H1 (cell line): ENCODE results near the gene B9D1. TPM values are rescaled to one million over a fixed set of nuclear protein-coding genes. Genes with fewer than 3 reads are reported as not detected.

ENCODE experiments used
- CHD7 ChIP-seq: fragments of 300-600 bp; sonication (generic); IDR thresholded peaks from 2 replicates; pipeline ENCODE4 v1.7.1; 2012; ENCODE audit warnings: low read length, moderate library complexity, mild to moderate bottlenecking, inconsistent platforms; ENCODE audit not compliant: insufficient replicate concordance
- CTBP2 ChIP-seq: IDR thresholded peaks from 2 replicates; pipeline ENCODE4 v1.7.0; 2011; ENCODE audit warnings: borderline replicate concordance, mild to moderate bottlenecking, moderate library complexity, mixed read lengths, low read length; ENCODE audit not compliant: insufficient read depth, insufficient read length
- E2F6 ChIP-seq: IDR thresholded peaks from 2 replicates; pipeline ENCODE4 v1.6.1; 2012; ENCODE audit warnings: inconsistent platforms
- JUND ChIP-seq: IDR thresholded peaks from 2 replicates; pipeline ENCODE4 v1.6.1; 2011; ENCODE audit warnings: mild to moderate bottlenecking, improper control_type of control experiment, low read length
- MAFK ChIP-seq: IDR thresholded peaks from 2 replicates; pipeline ENCODE4 v1.6.1; 2012; ENCODE audit warnings: low read depth, mild to moderate bottlenecking, improper control_type of control experiment, low read length
- PHF8 ChIP-seq: fragments of 200-600 bp; sonication (generic); conservative IDR thresholded peaks from 2 replicates; pipeline ENCODE4 v1.7.1; 2012; ENCODE audit warnings: low read depth, mild to moderate bottlenecking, inconsistent platforms, low read length, moderate library complexity
- POLR2A ChIP-seq, 2 experiments: IDR thresholded peaks; 1 replicate in 1 of 2; 2 replicates in 1 of 2; pipeline ENCODE4 v1.6.1; 2011; ENCODE audit warnings: low read depth in 2 of 2, low read length in 2 of 2, mild to moderate bottlenecking in 2 of 2; ENCODE audit errors: control extremely low read depth in 1 of 2
- SP4 ChIP-seq: IDR thresholded peaks from 2 replicates; pipeline ENCODE4 v1.6.1; 2012; ENCODE audit warnings: low read length, inconsistent platforms
- YY1 ChIP-seq: IDR thresholded peaks from 2 replicates; pipeline ENCODE4 v1.6.1; 2011; ENCODE audit warnings: low read depth, mild to moderate bottlenecking, low read length
- polyA plus RNA-seq, 7 experiments: library from polyadenylated mRNA; depleted of rRNA in 3 of 7; stranded (reverse) in 5 of 7; unstranded in 2 of 7; fragments of >200 nt in 5 of 7; fragments of 200-250 nt in 2 of 7; gene quantifications; 1 replicate in 5 of 7; 2 replicates in 1 of 7; 4 replicates in 1 of 7; pipeline versions ENCODE4 v1.2.1 to v1.2.3, GENCODE V29; 2011 to 2013; ENCODE audit warnings: missing spikeins in 2 of 7, mixed read lengths in 2 of 7
- total RNA-seq: library from RNA; stranded (reverse); fragmentation: NEBNext Ultra II Directional; extraction: Animal tissue kit (Norgen Biotek cat#: 25700); gene quantifications from 2 replicates; pipeline ENCODE4 v1.2.1, GENCODE V29; 2021

B9D1 gene
- total and polyA plus RNA-seq, 2 of the 8 experiments (the other 6 are each of a cell fraction or from before 2014, with no cell fraction given) = 24.6 to 65.7 TPM

GRCh38 chr17:19378416-19379360 is 16.2 kb upstream of the B9D1 start, which contains the start of gene MAPK7 (continued):
- 0 out of 2 replicates have a peak, but pooled peaks have one; percentile 12 for TF ChIP-seq PHF8
- no peak for TF ChIP-seq YY1
- no peak for TF ChIP-seq E2F6
- TF ChIP-seq POLR2A (IDR thresholded peaks at IDR 0.05; ENCODE audit: control extremely low read depth in 1 of 2, low read depth in 2 of 2, low read length in 2 of 2) = no peak; a peak in 1 of 3 replicates
- no peak; the same call in 1 of the 2 replicates for TF ChIP-seq SP4
- TF ChIP-seq CHD7 = no peak
- no peak for TF ChIP-seq CTBP2
- TF ChIP-seq MAFK = no peak
- TF ChIP-seq JUND = no peak
